Measurements from ENCODE around the gene LSM10.

LSM10 gene

DNA sequence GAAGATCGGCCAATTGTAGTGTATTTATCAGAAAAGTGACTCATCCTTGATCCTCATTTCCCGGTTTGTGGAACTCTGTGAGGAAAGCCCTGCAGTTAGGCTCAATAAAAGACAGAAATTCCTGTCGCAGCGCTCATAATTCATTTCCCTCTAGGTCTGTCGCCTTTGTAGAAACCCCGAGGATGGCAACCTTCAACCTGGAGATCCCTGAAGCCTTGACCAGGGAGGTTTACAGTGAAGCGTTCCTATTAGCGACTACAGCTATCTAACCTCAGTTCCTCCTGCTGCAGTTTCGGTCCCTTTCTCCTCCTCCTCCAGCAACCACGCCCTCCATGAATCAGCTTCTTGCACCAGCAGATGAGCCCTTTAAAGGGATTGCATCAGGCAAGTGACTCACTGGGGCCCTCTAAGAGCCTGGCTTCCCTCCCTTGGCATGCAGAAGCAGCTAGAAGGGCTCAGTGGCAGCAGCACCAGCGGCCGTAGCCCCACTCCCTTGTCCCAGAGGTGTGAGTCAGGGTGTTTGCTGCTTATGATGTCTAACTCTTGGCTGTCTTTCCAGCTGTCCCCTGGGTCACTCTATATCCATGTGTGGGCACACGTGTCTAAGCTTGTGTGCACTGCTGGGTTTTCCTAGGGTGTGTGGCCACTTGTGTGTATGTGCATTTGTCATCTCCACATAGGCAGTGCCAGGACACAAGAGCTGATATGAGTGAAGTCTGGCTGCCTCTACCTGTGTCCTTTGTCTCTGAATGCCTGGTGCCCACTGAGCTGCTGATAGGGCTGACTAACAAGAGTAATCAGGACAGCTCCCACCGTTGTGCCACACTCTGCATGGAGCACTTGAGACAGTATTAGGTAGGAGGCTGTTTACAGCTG lies 11.2 kb downstream of the LSM10 start:
- in situ Hi-C loops (cut with MboI; ENCODE audit: low pct_unique_long_range_greater_than_20kb, low sequenced_read_pairs), result no loop called here
- DNase-seq, result peak; percentile 96

GRCh38 chr1:36385410-36386264 lies 12.1 kb downstream of the LSM10 start, which contains the start of gene STK40:
TSS of gene STK40 (minus strand) at chr1:36385924. CDS start at chr1:36361332, 24,592 bp downstream.
- in situ Hi-C loops (cut with MboI; ENCODE audit: low pct_unique_long_range_greater_than_20kb, low sequenced_read_pairs), result no loop called here
- peak; percentile 97 for DNase-seq

DNA sequence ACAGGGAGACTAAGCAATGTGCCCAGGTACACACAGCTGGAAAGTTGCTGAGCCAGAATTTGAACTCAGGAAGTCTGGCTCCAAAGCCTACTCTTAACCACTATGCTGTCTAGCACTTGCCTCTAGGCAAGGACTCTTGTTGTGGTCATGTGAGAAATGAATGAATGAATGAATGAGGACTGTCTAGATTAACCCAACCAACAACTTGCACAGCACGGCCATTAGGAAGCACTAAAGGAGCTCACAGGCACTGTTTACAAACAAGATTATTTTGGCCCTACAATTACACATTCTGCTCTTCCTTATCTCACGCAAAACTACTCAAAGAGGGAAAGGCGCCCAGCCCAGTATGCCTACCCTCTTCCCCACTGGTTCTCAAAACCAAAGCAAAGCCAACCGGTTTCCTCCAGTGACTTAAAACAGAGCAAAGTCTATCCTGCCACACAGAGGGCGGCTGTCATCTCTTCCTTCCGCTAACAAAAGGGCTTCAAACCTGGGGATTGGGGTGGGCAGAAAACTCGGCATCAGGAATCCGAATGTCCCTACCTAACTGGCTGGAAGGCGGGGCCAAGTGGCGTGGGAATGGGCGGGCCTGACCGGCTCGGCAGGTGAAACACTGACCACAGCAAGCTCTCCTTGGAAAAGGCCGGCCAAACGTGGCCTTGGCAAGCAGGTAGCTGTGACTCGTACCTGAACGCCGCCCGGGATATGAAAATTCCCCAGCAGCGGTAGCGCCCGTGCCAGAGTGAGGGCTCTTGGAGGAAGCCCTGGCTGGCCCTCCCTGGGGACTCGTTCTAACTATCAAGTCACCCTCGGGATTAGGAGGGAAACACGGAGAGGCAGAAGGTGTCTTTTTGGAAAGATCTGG lies 12.9 kb downstream of the LSM10 start:
- DNase-seq, result peak; percentile 78

DNA sequence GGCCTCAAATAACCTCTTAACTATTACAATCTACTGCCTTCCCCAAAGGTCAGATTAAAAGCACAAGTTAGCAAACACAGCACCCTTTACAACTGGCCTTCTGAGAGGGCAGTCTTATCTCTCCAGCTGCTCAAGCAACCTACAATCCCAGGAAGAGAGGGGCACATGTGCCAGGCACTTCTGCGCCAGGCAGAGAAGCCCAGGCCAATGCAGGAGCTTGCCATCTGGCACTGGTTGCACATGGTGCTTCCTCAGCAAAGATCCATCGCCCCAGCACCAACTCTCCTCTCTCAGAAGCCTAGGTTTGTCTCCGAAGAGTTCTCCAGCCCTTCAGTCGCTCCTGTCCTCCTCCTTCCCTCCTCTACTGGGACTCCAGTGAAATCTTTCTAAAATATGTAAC lies 14.5 kb downstream of the LSM10 start:
- in situ Hi-C loops (cut with MboI; ENCODE audit: low pct_unique_long_range_greater_than_20kb, low sequenced_read_pairs), result no loop called here
- no peak for DNase-seq

More for the DNA sequence above, 12.9 kb downstream of the LSM10 start:
- in situ Hi-C loops (cut with MboI; ENCODE audit: low pct_unique_long_range_greater_than_20kb, low sequenced_read_pairs), result no loop called here

DNA sequence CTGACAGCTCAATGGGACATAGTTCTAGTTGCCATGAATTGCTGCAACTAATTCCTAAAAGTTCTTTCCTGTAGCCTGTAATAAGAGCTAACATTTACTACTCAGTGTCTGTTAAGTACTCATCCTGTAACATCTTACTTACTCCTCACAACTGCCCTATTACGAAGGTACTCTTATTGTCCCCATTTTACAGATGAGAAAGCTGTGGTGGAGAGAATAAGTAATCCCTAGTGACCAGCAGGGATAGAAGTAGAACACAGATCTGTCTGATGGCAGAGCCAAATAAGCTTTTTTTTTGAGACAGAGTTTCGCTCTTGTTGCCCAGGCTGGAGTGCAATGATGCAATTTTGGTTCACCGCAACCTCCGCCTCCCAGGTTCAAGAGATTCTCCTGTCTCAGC lies 15.0 kb downstream of the LSM10 start:
- in situ Hi-C loops (cut with MboI; ENCODE audit: low pct_unique_long_range_greater_than_20kb, low sequenced_read_pairs), result no loop called here
- DNase-seq, result no peak

DNA sequence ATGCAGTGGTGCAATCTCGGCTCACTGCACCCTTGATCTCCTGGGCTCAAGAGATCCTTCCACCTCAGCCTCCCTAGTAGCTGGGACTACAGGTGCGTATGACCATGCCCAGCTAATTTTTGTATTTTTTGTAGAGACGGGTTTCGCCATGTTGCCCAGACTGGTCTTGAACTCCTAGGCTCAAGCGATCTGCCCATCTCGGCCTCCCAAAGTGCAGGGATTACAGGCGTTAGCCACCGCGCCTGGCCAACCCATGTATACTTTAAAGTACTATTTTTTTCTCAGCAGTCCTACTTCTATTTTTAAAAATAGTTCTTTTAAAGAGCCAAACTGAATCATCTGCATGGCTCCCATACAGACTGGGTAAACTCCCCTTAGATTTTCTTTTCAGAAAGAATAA lies 15.5 kb downstream of the LSM10 start:
- no peak for DNase-seq
- in situ Hi-C loops (cut with MboI; ENCODE audit: low pct_unique_long_range_greater_than_20kb, low sequenced_read_pairs), result no loop called here

GRCh38 chr1:36381405-36381804 lies 16.3 kb downstream of the LSM10 start:
- DNase-seq, result no peak
- in situ Hi-C loops (cut with MboI; ENCODE audit: low pct_unique_long_range_greater_than_20kb, low sequenced_read_pairs), result no loop called here

- DNase-seq, result no peak
- in situ Hi-C loops (cut with MboI; ENCODE audit: low pct_unique_long_range_greater_than_20kb, low sequenced_read_pairs), result no loop called here
Measured at GRCh38 chr1:36380782-36381181, 16.9 kb downstream of the LSM10 start.

- DNase-seq, result no peak
- in situ Hi-C loops (cut with MboI; ENCODE audit: low pct_unique_long_range_greater_than_20kb, low sequenced_read_pairs), result no loop called here
Measured at GRCh38 chr1:36380143-36380619, 17.5 kb downstream of the LSM10 start.

GRCh38 chr1:36377791-36378492 lies 19.8 kb downstream of the LSM10 start:
- in situ Hi-C loops (cut with MboI; ENCODE audit: low pct_unique_long_range_greater_than_20kb, low sequenced_read_pairs), result no loop called here
- DNase-seq, result no peak

- in situ Hi-C loops (cut with MboI; ENCODE audit: low pct_unique_long_range_greater_than_20kb, low sequenced_read_pairs), result no loop called here
- DNase-seq, result no peak
Measured at GRCh38 chr1:36372617-36373016, 25.1 kb downstream of the LSM10 start.

DNA sequence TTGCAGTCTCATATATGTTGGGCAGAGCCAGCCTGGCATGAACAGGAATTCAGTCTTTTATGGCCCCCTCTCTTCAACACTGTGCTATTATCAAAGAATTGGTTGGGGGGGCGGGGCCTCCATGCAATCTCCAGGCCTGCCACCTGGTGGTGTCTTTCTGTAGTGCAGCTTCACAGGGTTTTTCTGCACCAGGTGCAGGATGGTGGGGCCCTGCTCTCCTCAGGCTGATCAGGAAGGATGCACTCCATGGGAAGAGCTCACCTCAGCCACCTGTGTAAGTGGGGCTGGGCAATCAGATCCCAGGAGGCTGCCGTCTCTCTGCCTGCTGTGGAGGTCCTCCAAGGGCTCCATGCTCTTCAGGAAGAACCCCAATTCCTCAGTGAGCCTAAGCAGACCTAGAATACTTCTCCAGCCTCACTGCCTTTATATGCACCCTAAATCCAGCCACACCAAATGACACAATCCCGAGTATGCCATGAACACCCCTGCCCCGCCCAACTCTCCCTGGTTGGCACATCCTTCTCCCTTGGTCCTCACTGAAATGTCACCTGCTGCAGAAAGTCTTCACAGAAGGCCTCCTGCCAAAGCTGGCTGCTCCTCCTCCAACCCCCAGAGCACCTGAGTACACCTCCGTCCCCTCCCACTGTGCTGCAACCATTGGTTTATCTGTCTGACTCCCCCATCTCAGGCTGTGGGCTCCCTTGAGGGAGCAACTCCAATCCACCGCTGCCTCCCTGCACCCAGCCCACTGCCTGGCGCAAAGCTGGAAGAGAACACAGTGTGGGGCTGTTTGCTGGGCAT lies 28.4 kb downstream of the LSM10 start:
- in situ Hi-C loops (cut with MboI; ENCODE audit: low pct_unique_long_range_greater_than_20kb, low sequenced_read_pairs), result no loop called here
- peak; percentile 80 for DNase-seq

DNA sequence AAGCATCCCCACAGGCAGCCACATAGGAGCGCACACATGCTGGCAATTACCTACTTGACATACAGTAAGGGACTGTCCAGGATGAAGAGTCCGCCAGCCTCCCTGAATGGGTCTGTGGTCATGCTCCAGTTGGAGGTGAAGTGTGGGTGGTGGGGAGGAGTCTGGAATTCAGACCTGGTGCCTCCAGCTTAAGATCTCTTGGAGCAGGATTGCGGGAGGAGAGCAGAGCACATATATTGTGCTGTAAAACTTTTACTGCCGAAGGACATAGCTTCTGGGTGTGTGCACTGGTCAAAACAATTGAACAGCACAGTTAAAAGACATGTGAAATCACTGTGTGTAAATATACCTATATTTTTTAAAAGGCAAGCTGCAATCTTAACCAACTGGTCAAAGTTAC lies 29.9 kb downstream of the LSM10 start:
- in situ Hi-C loops (cut with MboI; ENCODE audit: low pct_unique_long_range_greater_than_20kb, low sequenced_read_pairs), result no loop called here
- no peak for DNase-seq

- in situ Hi-C loops (cut with MboI; ENCODE audit: low pct_unique_long_range_greater_than_20kb, low sequenced_read_pairs), result no loop called here
- no peak for DNase-seq
Measured at GRCh38 chr1:36367066-36367465, 30.6 kb downstream of the LSM10 start.

DNA sequence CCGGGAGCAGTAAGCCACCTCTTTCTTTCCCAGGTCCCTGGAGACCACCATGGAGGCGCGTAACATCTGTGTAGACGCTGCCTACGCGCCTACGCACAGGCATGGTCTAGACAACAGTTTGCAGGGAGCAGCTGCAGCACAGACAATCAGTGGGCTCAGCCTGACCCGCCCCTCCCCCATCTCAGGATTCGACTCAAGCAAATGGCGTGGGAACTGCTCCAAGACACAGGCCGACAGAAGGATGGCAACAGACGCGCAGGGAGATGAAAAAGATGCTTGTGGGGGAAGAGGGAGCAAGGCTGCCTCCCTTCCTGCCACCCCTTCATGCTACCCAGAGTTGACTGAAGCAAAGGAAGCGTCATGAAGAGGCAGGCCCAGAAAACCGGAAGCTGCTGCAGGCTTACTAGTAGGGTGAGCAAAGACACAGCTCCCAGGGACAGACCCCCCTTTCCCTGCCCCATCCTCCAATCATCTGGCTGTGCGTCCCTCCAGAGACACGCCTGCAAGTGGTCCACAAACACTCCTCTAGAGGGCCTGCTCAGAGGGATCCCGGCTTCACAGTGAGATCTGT lies 31.5 kb downstream of the LSM10 start:
- in situ Hi-C loops (cut with MboI; ENCODE audit: low pct_unique_long_range_greater_than_20kb, low sequenced_read_pairs), result no loop called here
- DNase-seq, result peak; percentile 73

GRCh38 chr1:36365381-36365780 lies 32.3 kb downstream of the LSM10 start:
- DNase-seq, result no peak

DNA sequence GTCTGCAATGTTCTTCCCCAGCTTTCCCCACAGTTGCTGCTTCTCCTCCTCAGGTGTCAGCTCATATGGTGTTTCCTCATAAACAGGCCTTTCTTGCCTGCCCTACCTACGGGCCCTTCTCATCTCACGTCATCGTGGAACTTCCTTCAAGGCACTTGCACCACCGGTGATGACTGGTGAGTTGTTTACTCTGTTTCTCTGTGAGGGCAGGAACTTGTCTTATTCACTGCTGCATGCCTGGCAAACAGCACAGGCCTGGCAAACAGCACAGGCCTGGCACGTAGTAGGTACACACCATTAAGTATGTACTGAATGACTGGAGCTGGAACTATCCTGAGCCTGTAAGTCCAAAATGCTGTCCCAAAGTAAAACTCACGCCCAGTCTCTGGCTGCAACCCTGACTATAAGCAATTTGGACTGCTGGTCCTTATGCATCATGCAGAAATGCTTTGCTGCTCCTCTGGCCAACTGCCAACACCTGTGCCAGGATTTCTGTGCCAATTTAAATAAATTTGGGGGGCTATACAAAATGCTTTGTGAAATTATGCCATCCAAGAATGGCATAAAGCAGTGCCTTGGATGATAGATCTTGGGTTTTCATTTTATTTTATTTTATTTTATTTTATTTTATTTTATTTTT lies 37.7 kb downstream of the LSM10 start:
- DNase-seq, result no peak
- in situ Hi-C loops (cut with MboI; ENCODE audit: low pct_unique_long_range_greater_than_20kb, low sequenced_read_pairs), result no loop called here

More at GRCh38 chr1:36365381-36365780, 32.3 kb downstream of the LSM10 start:
- in situ Hi-C loops (cut with MboI; ENCODE audit: low pct_unique_long_range_greater_than_20kb, low sequenced_read_pairs), result no loop called here
